GM21576 (cell line): Measurements from ENCODE around the gene SLC6A4.
"Not testable (repeated sequence)": the region's sequence is repeated elsewhere in the genome, so short reads cannot be mapped to it uniquely, and the experiment has no call there.

Experiments used
- ATAC-seq: cut with Tn5 transposase; IDR thresholded peaks from one replicate; pipeline ENCODE4 v1.9.1; 2021; ENCODE audit warnings: mild to moderate bottlenecking, moderate library complexity; ENCODE audit not compliant: unreplicated experiment

Gene SLC6A4

GRCh38 chr17:30220414-30220813, 15.1 kb downstream of the SLC6A4 start:
- ATAC-seq: no peak

GRCh38 chr17:30219833-30220232, 15.7 kb downstream of the SLC6A4 start:
- ATAC-seq: no peak

- no peak for ATAC-seq
Observed at GRCh38 chr17:30219315-30219714, 16.2 kb downstream of the SLC6A4 start.

GRCh38 chr17:30218799-30219198, 16.7 kb downstream of the SLC6A4 start:
- no peak for ATAC-seq

GRCh38 chr17:30217746-30218245, 17.7 kb downstream of the SLC6A4 start:
- no peak for ATAC-seq

- no peak for ATAC-seq
Observed at GRCh38 chr17:30217054-30217453, 18.4 kb downstream of the SLC6A4 start.

GRCh38 chr17:30212750-30213149, 22.7 kb downstream of the SLC6A4 start:
- no peak for ATAC-seq

GRCh38 chr17:30211371-30211770, 24.1 kb downstream of the SLC6A4 start:
- ATAC-seq: no peak

GRCh38 chr17:30210901-30211300, 24.6 kb downstream of the SLC6A4 start:
- no peak for ATAC-seq

GRCh38 chr17:30210366-30210765, 25.1 kb downstream of the SLC6A4 start:
- ATAC-seq: no peak

GRCh38 chr17:30209930-30210329, 25.6 kb downstream of the SLC6A4 start:
- no peak for ATAC-seq

GRCh38 chr17:30208214-30208613, 27.3 kb downstream of the SLC6A4 start:
- no peak for ATAC-seq

GRCh38 chr17:30207655-30208054, 27.8 kb downstream of the SLC6A4 start:
- no peak for ATAC-seq

GRCh38 chr17:30203471-30203981, 32.0 kb downstream of the SLC6A4 start:
- ATAC-seq: no peak

GRCh38 chr17:30200656-30201055, 34.8 kb downstream of the SLC6A4 start:
- not testable (repeated sequence) for ATAC-seq

GRCh38 chr17:30200106-30200505, 35.4 kb downstream of the SLC6A4 start:
- no peak for ATAC-seq

GRCh38 chr17:30199600-30199999, 35.9 kb downstream of the SLC6A4 start:
- ATAC-seq: no peak

- ATAC-seq: no peak
Observed at GRCh38 chr17:30197416-30197815, 38.1 kb downstream of the SLC6A4 start.

GRCh38 chr17:30196504-30196903, 39.0 kb downstream of the SLC6A4 start:
- ATAC-seq: no peak

GRCh38 chr17:30191072-30191471, 44.4 kb downstream of the SLC6A4 start:
- ATAC-seq: no peak

- ATAC-seq: no peak
Observed at GRCh38 chr17:30188211-30188939, 47.1 kb downstream of the SLC6A4 start.

GRCh38 chr17:30187573-30187972, 47.9 kb downstream of the SLC6A4 start:
- ATAC-seq: no peak

GRCh38 chr17:30186761-30187160, 48.7 kb downstream of the SLC6A4 start:
- ATAC-seq: no peak
